A673 (cell line): ENCODE results near the gene DMBX1. TPM values are rescaled to one million over a fixed set of nuclear protein-coding genes. Genes with fewer than 3 reads are reported as not detected.

Source experiments
- BruUV-seq: library from RNA; stranded (reverse); fragments of 400-500 nt; replicated peaks from 2 replicates; lab custom pipeline; 2021; lab: Mats Ljungman, UMichigan
- CTCF ChIA-PET: fragments of 300-600 bp; sonication (Branson Sonifier 250); formaldehyde crosslinking; loops from one replicate; lab custom pipeline; 2022; ENCODE audit warnings: antibody characterized with exemption; lab: Charles Lee
- POLR2A ChIA-PET: fragments of 300-600 bp; sonication (Branson Sonifier 250); formaldehyde crosslinking; loops from one replicate; lab custom pipeline; 2022; ENCODE audit warnings: antibody characterized with exemption; ENCODE audit not compliant: low non-redundant PET; lab: Charles Lee
- DNase-seq: peaks from one replicate; pipeline ENCODE4 v3.0.0-alpha.2; 2015; ENCODE audit warnings: low spot score
- H3K27ac ChIP-seq: fragments of 200-600 bp; sonication (generic); 2 replicates; pipeline ENCODE4 v1.5.1; 2016; ENCODE audit warnings: mixed run types, low read depth, mild to moderate bottlenecking, mixed read lengths, antibody characterized with exemption, low read length; ENCODE audit not compliant: poor library complexity, severe bottlenecking
- H3K27me3 ChIP-seq: fragments of 200-600 bp; sonication (generic); replicated peaks from 2 replicates; pipeline ENCODE4 v1.6.1; 2017; ENCODE audit warnings: mixed run types, low read depth, mild to moderate bottlenecking, mixed read lengths, antibody characterized with exemption, low read length; ENCODE audit not compliant: insufficient read depth, poor library complexity
- H3K36me3 ChIP-seq: fragments of 200-600 bp; sonication (generic); 2 replicates; pipeline ENCODE4 v1.6.1; 2016; ENCODE audit warnings: mixed run types, mild to moderate bottlenecking, mixed read lengths, antibody characterized with exemption, low read length; ENCODE audit not compliant: insufficient read depth, poor library complexity, severe bottlenecking
- H3K4me1 ChIP-seq: fragments of 200-600 bp; sonication (generic); 2 replicates; pipeline ENCODE4 v1.6.1; 2017; ENCODE audit warnings: mixed run types, mild to moderate bottlenecking, mixed read lengths, antibody characterized with exemption, low read length; ENCODE audit not compliant: insufficient read depth, poor library complexity, severe bottlenecking
- H3K4me3 ChIP-seq: fragments of 200-600 bp; sonication (generic); 2 replicates; pipeline ENCODE4 v1.5.1; 2016; ENCODE audit warnings: low read depth, mixed run types, mild to moderate bottlenecking, mixed read lengths, low read length; ENCODE audit not compliant: poor library complexity, severe bottlenecking
- H3K9me3 ChIP-seq: fragments of 200-600 bp; sonication (generic); 2 replicates; pipeline ENCODE4 v1.6.1; 2016; ENCODE audit warnings: mixed run types, low read depth, mild to moderate bottlenecking, mixed read lengths, antibody characterized with exemption, low read length; ENCODE audit not compliant: poor library complexity, severe bottlenecking
- EZH2 ChIP-seq: fragments of 200-600 bp; sonication (generic); IDR thresholded peaks from 2 replicates; pipeline ENCODE4 v1.6.1; 2017; ENCODE audit warnings: borderline replicate concordance, low read depth, mild to moderate bottlenecking, mixed read lengths, antibody characterized with exemption, low read length; ENCODE audit not compliant: poor library complexity, severe bottlenecking
- intact Hi-C: fragments of 100-400 bp; cut with micrococcal nuclease; formaldehyde crosslinking; loops from one replicate; pipeline ENCODE4 v1.10.0; 2022; ENCODE audit not compliant: unreplicated experiment
- total RNA-seq: library from RNA; stranded (reverse); gene quantifications from 2 replicates; pipeline ENCODE4 v1.2.3, GENCODE V29; 2021
- TF ChIP-seq, protein P1 (sequence below): fragments of 300-800, 200-600 bp; sonication (generic); conservative IDR thresholded peaks from 2 replicates; pipeline ENCODE4 v1.5.1; 2017; ENCODE audit warnings: low read depth, mild to moderate bottlenecking, antibody characterized with exemption, low read length, moderate library complexity, mixed read lengths

DMBX1 gene
- total RNA-seq, 1 experiment from 2014 or later = 0.69 TPM

DNA sequence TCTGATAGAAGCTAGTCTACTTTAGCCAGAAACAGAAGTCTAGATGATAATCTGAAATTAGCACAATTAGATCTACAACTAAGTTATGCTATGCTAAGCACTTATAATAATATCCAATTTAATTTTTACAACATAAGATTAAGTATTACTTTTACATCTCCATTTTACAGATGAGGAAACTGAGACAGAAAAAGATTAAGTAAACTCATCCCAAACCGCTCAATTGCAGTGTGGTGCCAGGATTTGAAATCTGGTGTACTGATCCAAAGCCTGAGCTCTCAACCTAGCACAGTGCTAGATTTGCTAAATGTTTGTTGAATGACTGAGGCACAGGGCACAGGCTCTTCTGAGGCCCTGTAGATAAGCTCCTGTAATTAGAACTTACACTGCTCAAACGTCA is 48.0 kb downstream of the DMBX1 start:
- intact Hi-C loops = no loop called here
- H3K27me3 ChIP-seq = peaks cover 53% of the 10 kb centered on the region
- POLR2A ChIA-PET = no interaction called here
- no peak for TF ChIP-seq EZH2
- TF ChIP-seq, protein P1, sequence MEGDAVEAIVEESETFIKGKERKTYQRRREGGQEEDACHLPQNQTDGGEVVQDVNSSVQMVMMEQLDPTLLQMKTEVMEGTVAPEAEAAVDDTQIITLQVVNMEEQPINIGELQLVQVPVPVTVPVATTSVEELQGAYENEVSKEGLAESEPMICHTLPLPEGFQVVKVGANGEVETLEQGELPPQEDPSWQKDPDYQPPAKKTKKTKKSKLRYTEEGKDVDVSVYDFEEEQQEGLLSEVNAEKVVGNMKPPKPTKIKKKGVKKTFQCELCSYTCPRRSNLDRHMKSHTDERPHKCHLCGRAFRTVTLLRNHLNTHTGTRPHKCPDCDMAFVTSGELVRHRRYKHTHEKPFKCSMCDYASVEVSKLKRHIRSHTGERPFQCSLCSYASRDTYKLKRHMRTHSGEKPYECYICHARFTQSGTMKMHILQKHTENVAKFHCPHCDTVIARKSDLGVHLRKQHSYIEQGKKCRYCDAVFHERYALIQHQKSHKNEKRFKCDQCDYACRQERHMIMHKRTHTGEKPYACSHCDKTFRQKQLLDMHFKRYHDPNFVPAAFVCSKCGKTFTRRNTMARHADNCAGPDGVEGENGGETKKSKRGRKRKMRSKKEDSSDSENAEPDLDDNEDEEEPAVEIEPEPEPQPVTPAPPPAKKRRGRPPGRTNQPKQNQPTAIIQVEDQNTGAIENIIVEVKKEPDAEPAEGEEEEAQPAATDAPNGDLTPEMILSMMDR = no peak
- H3K4me1 ChIP-seq = no peaks in the 10 kb centered on the region
- CTCF ChIA-PET = interaction anchor here (1.5 kb wide), 1 partner anchor 95 kb away, joined by 3 read pairs; no protein-coding TSS in a partner anchor
- no peaks in the 10 kb centered on the region for H3K9me3 ChIP-seq
- no TSS peak for BruUV-seq
- DNase-seq = no peak
- no peak overlapping the region for H3K27ac ChIP-seq
- no peaks in the 10 kb centered on the region for H3K36me3 ChIP-seq
- no peak overlapping the region for H3K4me3 ChIP-seq

DNA sequence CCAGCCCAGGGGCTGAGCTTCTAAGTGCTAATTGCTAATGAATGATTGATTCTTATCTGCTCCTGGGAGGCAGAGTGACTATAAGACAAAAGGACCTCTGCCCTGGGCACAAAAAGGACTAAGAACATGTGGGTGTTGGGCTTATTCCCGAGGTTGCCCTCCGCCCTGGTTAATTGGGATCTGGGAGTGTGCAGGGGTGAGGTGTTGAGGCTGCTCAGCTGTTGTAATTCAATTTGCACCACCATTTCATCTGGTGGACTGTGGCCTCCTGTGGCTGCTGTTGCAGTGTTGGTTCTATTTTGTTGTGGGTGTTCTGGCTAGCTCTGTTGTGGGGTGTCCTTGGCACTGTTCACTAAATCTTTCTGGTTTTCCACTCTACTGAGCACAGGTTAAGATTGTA is 48.5 kb downstream of the DMBX1 start:
- intact Hi-C loops = no loop called here
- Histone ChIP-seq H3K9me3 (no peaks in the 10 kb centered on the region), H3K4me3 (no peak overlapping the region), H3K4me1 (no peaks in the 10 kb centered on the region), H3K36me3 (no peaks in the 10 kb centered on the region), H3K27ac (no peak overlapping the region), H3K27me3 (peaks cover 56% of the 10 kb centered on the region)
- POLR2A ChIA-PET = no interaction called here
- CTCF ChIA-PET = interaction anchor here (0.6 to 1.5 kb wide), 2 partner anchors 96 to 132 kb away, joined by 3 to 11 read pairs; no protein-coding TSS in a partner anchor
- TF ChIP-seq, protein P1 = no peak
- no peak for TF ChIP-seq EZH2
- DNase-seq = no peak
- no TSS peak for BruUV-seq

Other genes with a start within 250 kb of the DMBX1 start
- 49.0 and 50.7 TPM in 2 replicates for gene RAD54L, start 242.1 kb upstream of the DMBX1 start, total RNA-seq
- 78.9 and 79.1 TPM in 2 replicates for gene LRRC41, start 186.2 kb upstream of the DMBX1 start, total RNA-seq
- gene UQCRH, start 186.1 kb upstream of the DMBX1 start, total RNA-seq = 527 and 567 TPM in 2 replicates
- gene NSUN4, start 149.0 kb upstream of the DMBX1 start, total RNA-seq = 30.7 and 31.7 TPM in 2 replicates
- 3.2 and 3.4 TPM in 2 replicates for gene FAAH, start 95.5 kb upstream of the DMBX1 start, total RNA-seq
- gene KNCN, start 61.8 kb downstream of the DMBX1 start, total RNA-seq = not detected in 2 replicates
- 22.7 and 32.0 TPM in 2 replicates for gene MKNK1, start 114.4 kb downstream of the DMBX1 start, total RNA-seq
- 2.5 and 3.7 TPM in 2 replicates for gene MOB3C, start 127.0 kb downstream of the DMBX1 start, total RNA-seq
- gene ATPAF1, start 178.5 kb downstream of the DMBX1 start, total RNA-seq = 41.7 and 51.9 TPM in 2 replicates
- gene TEX38, start 182.0 kb downstream of the DMBX1 start, total RNA-seq = not detected in 2 replicates
- gene EFCAB14, start 229.3 kb downstream of the DMBX1 start, total RNA-seq = 38.6 and 39.8 TPM in 2 replicates